HepG2 (cell line): ENCODE data around the gene ENO1. TPM values are rescaled to one million over a fixed set of nuclear protein-coding genes. Genes with fewer than 3 reads are reported as not detected.
A peak's percentile ranks its signal among the peaks of the same experiment; 100 is the strongest.

Experiments
- ATAC-seq: fragments of 200-7000 bp; cut with Tn5 transposase; 3 replicates; pipeline ENCODE4 v1.9.1; 2020; ENCODE audit warnings: mild to moderate bottlenecking, moderate library complexity
- BruUV-seq: library from RNA; stranded (reverse); fragments of 400-500 nt; replicated peaks from 2 replicates; lab custom pipeline; 2021; lab: Mats Ljungman, UMichigan
- CTCF ChIA-PET: fragments of 300-600 bp; formaldehyde crosslinking; extraction: SDS; loops from one replicate; lab custom pipeline; 2021; ENCODE audit warnings: low total read pairs, inconsistent platforms, low intra/inter-chr PET ratio; lab: Yijun Ruan, JAX
- POLR2A ChIA-PET: fragments of 350-600 bp; sonication (Branson Sonifier 250); formaldehyde crosslinking; loops from one replicate; lab custom pipeline; 2020; ENCODE audit warnings: antibody characterized with exemption, inconsistent platforms; lab: Yijun Ruan, JAX
- DNase-seq: peaks from one replicate; pipeline ENCODE4 v3.0.0-alpha.2; 2015; ENCODE audit warnings: low spot score
- FAIRE-seq: peaks from 3 replicates; lab custom pipeline; 2011; peaks lifted over from hg19 to GRCh38; lab: Jason Lieb, UNC
- H2AFZ ChIP-seq: one replicate; pipeline ENCODE4 v1.6.1; 2011; ENCODE audit warnings: low read length, inconsistent platforms
- H3K27ac ChIP-seq: fragments of 300-600 bp; 3 replicates; pipeline ENCODE4 v1.8.0; 2011; ENCODE audit warnings: mixed run types, mild to moderate bottlenecking, mixed read lengths, low read length, inconsistent platforms; ENCODE audit not compliant: insufficient read depth; ENCODE audit errors: extremely low read length
- H3K27me3 ChIP-seq, 2 experiments: fragments of 200-600 bp in 1 of 2; 2 replicates in 1 of 2; 3 replicates in 1 of 2; pipeline versions ENCODE4 v1.6.0 to v1.8.0; 2011; ENCODE audit warnings: low read length in 2 of 2, mild to moderate bottlenecking in 2 of 2, moderate library complexity in 2 of 2, inconsistent platforms in 1 of 2; ENCODE audit not compliant: insufficient read depth in 2 of 2, control insufficient read depth in 1 of 2
- H3K36me3 ChIP-seq, 2 experiments: fragments of 200-600 bp in 1 of 2; replicated peaks in 1 of 2; 2 replicates in 1 of 2; 3 replicates in 1 of 2; pipeline versions ENCODE4 v1.5.1 to v1.8.0; 2011; ENCODE audit warnings: low read length in 2 of 2, inconsistent platforms in 1 of 2; ENCODE audit not compliant: insufficient read depth in 2 of 2, control insufficient read depth in 1 of 2
- H3K4me1 ChIP-seq: 2 replicates; pipeline ENCODE4 v1.5.1; 2012; ENCODE audit warnings: low read length, inconsistent platforms; ENCODE audit not compliant: insufficient read depth
- H3K4me2 ChIP-seq: 2 replicates; pipeline ENCODE4 v1.6.0; 2011; ENCODE audit warnings: low read depth, low read length, inconsistent platforms
- H3K4me3 ChIP-seq, 3 experiments: fragments of 200-600 bp in 1 of 3; sonication (generic), shearing (Covaris generic) in 1 of 3; replicated peaks in 1 of 3; 2 replicates each; pipeline ENCODE4 v1.5.1; 2011 to 2016; ENCODE audit warnings: low read length in 3 of 3, inconsistent platforms in 2 of 3, low read depth in 2 of 3, mild to moderate bottlenecking in 2 of 3, control low read depth in 1 of 3, mixed read lengths in 1 of 3; ENCODE audit not compliant: insufficient read depth in 1 of 3
- H3K79me2 ChIP-seq: one replicate; pipeline ENCODE4 v1.6.1; 2011; ENCODE audit warnings: low read length, inconsistent platforms; ENCODE audit not compliant: insufficient read depth
- H3K9ac ChIP-seq: 2 replicates; pipeline ENCODE4 v1.6.0; 2011; ENCODE audit warnings: mild to moderate bottlenecking, low read depth, low read length, inconsistent platforms; ENCODE audit not compliant: insufficient read depth
- H3K9me3 ChIP-seq: 2 replicates; pipeline ENCODE4 v1.5.1; 2012; ENCODE audit warnings: mild to moderate bottlenecking, low read length
- H4K20me1 ChIP-seq: 2 replicates; pipeline ENCODE4 v1.6.0; 2011; ENCODE audit warnings: inconsistent platforms, mild to moderate bottlenecking, low read length, moderate library complexity; ENCODE audit not compliant: insufficient read depth
- BORCS8-MEF2B ChIP-seq: sonication (generic); formaldehyde crosslinking; IDR thresholded peaks from 2 replicates; pipeline ENCODE4 v1.8.0; 2022; ENCODE audit warnings: mild to moderate bottlenecking, missing genetic modification reagents
- GATAD2A ChIP-seq: IDR thresholded peaks from 2 replicates; pipeline ENCODE4 v1.6.1; 2016
- KMT2A ChIP-seq: sonication (generic); formaldehyde crosslinking; IDR thresholded peaks from 2 replicates; pipeline ENCODE4 v1.4.0; 2020; ENCODE audit warnings: missing genetic modification reagents
- MIXL1 ChIP-seq: IDR thresholded peaks from 2 replicates; pipeline ENCODE4 v1.6.1; 2016
- MZF1 ChIP-seq: sonication (generic); formaldehyde crosslinking; IDR thresholded peaks from 2 replicates; pipeline ENCODE4 v1.8.1; 2023; ENCODE audit warnings: mild to moderate bottlenecking, missing genetic modification reagents, borderline replicate concordance
- NCOA2 ChIP-seq: sonication (generic); formaldehyde crosslinking; IDR thresholded peaks from 2 replicates; pipeline ENCODE4 v1.8.0; 2022; ENCODE audit warnings: inconsistent platforms
- PRPF4 ChIP-seq: fragments of 200-400 bp; formaldehyde crosslinking; IDR thresholded peaks from 2 replicates; pipeline ENCODE4 v1.6.1; 2016; ENCODE audit warnings: low read length, low read depth; ENCODE audit not compliant: poor library complexity, severe bottlenecking
- RBAK ChIP-seq: sonication (generic); formaldehyde crosslinking; IDR thresholded peaks from 2 replicates; pipeline ENCODE4 v1.5.1; 2020; ENCODE audit warnings: mild to moderate bottlenecking, missing genetic modification reagents
- SAP130 ChIP-seq: IDR thresholded peaks from 2 replicates; pipeline ENCODE4 v1.6.1; 2016; ENCODE audit warnings: low read depth
- TEAD3 ChIP-seq: optimal IDR thresholded peaks from 2 replicates; pipeline ENCODE3; 2016; ENCODE audit warnings: borderline replicate concordance
- ZFP37 ChIP-seq: sonication (generic); formaldehyde crosslinking; IDR thresholded peaks from 2 replicates; pipeline ENCODE4 v1.4.0; 2020; ENCODE audit warnings: missing genetic modification reagents, borderline replicate concordance
- ZNF335 ChIP-seq: sonication (generic); formaldehyde crosslinking; IDR thresholded peaks from 2 replicates; pipeline ENCODE4 v1.4.0; 2020; ENCODE audit warnings: missing genetic modification reagents
- ZNF678 ChIP-seq: sonication (generic); formaldehyde crosslinking; IDR thresholded peaks from 2 replicates; pipeline ENCODE4 v1.4.0; 2020; ENCODE audit warnings: mild to moderate bottlenecking, missing genetic modification reagents
- ZNF772 ChIP-seq: sonication (generic); formaldehyde crosslinking; IDR thresholded peaks from 2 replicates; pipeline ENCODE4 v1.5.0; 2020; ENCODE audit warnings: mild to moderate bottlenecking, missing genetic modification reagents
- ZNF792 ChIP-seq: IDR thresholded peaks from 2 replicates; pipeline ENCODE4 v1.6.1; 2016
- WGBS: methylation state at CpG from one replicate; pipeline ENCODE4 v1.1.6; 2017; ENCODE audit warnings: low lambda C conversion rate; 5-methylcytosine and 5-hydroxymethylcytosine counted together
- in situ Hi-C: cut with HindIII; loops from 2 replicates; pipeline ENCODE4 v1.10.0; 2017; ENCODE audit warnings: low pct_unique_long_range_greater_than_20kb; ENCODE audit not compliant: extremely low pct_ligation_motif_present
- intact Hi-C: fragments of 100-400 bp; cut with micrococcal nuclease; formaldehyde crosslinking; loops from one replicate; pipeline ENCODE4 v1.10.0; 2022; ENCODE audit not compliant: unreplicated experiment
- polyA plus RNA-seq, 8 experiments: library from polyadenylated mRNA; depleted of rRNA in 3 of 8; stranded (reverse) in 7 of 8; unstranded in 1 of 8; fragments of >200 nt; fragmentation: Illumina TruSeq in 4 of 8; extraction: Trizol in 4 of 8; gene quantifications; 2 replicates each; pipeline versions ENCODE4 v1.2.1 to v1.2.3, GENCODE V29; 2011 to 2016; ENCODE audit warnings: low read depth in 4 of 8, missing spikeins in 1 of 8, mixed read lengths in 1 of 8; ENCODE audit not compliant: insufficient read depth in 1 of 8
- total RNA-seq, 5 experiments: library from RNA; depleted of rRNA; stranded (reverse); fragments of >200 nt; fragmentation: Illumina TruSeq; extraction: Trizol; gene quantifications; 2 replicates each; pipeline ENCODE4 v1.2.3, GENCODE V29; 2016; ENCODE audit warnings: low read depth in 1 of 5
- TF ChIP-seq, protein P1 (sequence below): IDR thresholded peaks from 2 replicates; pipeline ENCODE4 v1.4.0; 2020; ENCODE audit warnings: mild to moderate bottlenecking, missing genetic modification reagents
- TF ChIP-seq, protein P2 (sequence below): sonication (generic); IDR thresholded peaks from 2 replicates; pipeline ENCODE4 v1.6.1; 2016; ENCODE audit warnings: low read depth, borderline replicate concordance
- TF ChIP-seq, protein P3 (sequence below): sonication (generic); formaldehyde crosslinking; IDR thresholded peaks from 2 replicates; pipeline ENCODE4 v1.8.0; 2022; ENCODE audit warnings: mild to moderate bottlenecking, missing genetic modification reagents; ENCODE audit not compliant: insufficient replicate concordance

ENO1 gene
- total and polyA plus RNA-seq, 2 of the 13 experiments (the other 11 are each of a cell fraction or from before 2014, with no cell fraction given) = 1,559 to 3,103 TPM

DNA sequence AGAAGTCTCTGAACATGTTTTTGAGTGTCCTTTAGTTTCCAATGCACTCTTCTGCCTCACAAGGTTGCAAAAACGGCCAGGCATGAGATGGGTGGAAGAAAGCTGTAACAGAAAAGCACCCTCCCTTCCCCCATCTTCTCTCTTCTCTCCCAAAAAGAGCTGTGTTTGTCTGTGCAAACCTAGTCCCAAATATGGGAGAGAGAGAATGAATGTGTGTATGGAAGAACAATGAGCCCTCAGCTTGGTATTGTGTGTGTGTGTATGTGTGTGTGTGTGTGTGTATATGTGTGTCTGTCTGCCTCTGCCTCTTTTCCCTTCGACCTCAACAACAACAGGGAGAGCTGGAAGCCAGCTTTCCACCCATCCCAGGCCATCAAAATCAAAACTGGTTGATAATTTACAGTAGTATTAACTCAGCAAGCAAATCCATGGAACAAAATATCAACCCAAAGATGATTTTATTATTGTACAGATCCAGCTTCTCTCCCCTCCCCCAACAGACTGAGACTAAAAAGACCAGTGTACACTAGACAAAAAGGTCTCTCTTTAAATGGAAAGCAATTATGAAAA, 62.8 kb downstream of the ENO1 start (continued):
- TF ChIP-seq, protein P1, sequence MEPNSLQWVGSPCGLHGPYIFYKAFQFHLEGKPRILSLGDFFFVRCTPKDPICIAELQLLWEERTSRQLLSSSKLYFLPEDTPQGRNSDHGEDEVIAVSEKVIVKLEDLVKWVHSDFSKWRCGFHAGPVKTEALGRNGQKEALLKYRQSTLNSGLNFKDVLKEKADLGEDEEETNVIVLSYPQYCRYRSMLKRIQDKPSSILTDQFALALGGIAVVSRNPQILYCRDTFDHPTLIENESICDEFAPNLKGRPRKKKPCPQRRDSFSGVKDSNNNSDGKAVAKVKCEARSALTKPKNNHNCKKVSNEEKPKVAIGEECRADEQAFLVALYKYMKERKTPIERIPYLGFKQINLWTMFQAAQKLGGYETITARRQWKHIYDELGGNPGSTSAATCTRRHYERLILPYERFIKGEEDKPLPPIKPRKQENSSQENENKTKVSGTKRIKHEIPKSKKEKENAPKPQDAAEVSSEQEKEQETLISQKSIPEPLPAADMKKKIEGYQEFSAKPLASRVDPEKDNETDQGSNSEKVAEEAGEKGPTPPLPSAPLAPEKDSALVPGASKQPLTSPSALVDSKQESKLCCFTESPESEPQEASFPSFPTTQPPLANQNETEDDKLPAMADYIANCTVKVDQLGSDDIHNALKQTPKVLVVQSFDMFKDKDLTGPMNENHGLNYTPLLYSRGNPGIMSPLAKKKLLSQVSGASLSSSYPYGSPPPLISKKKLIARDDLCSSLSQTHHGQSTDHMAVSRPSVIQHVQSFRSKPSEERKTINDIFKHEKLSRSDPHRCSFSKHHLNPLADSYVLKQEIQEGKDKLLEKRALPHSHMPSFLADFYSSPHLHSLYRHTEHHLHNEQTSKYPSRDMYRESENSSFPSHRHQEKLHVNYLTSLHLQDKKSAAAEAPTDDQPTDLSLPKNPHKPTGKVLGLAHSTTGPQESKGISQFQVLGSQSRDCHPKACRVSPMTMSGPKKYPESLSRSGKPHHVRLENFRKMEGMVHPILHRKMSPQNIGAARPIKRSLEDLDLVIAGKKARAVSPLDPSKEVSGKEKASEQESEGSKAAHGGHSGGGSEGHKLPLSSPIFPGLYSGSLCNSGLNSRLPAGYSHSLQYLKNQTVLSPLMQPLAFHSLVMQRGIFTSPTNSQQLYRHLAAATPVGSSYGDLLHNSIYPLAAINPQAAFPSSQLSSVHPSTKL (CRISPR knock-in tag) = no peak
- TF ChIP-seq RBAK (CRISPR knock-in tag) (no peak), ZNF678 (CRISPR knock-in tag) (no peak), ZNF335 (CRISPR knock-in tag) (no peak)

DNA sequence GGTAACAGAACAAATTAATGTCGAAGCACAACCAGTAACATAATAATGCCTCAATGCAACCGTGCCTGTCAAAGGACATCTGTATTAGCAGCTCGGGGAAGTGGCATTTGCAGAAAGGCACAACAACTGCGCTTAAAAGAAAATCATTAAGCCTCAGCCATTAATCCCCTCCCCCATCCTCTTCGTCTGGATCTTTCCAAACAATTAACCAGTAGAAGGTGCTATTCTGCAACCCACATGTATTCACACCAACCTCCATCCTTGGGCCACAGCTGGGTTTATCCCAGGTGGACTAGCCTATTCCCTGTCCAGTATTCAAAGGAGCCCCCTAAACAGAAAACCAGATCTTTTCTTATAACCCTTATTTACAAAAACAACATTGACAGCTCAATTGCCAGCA, 63.6 kb downstream of the ENO1 start:
- peak overlapping the region; percentile 20; the same call in 1 of the 2 replicates for H3K9ac ChIP-seq
- H3K27me3 ChIP-seq = no peaks in the 10 kb centered on the region; a peak in 1 of 5 replicates
- H3K79me2 ChIP-seq = peaks cover 76% of the 10 kb centered on the region
- H3K36me3 ChIP-seq = no peaks in the 10 kb centered on the region
- no peak overlapping the region for H2AFZ ChIP-seq
- H3K9me3 ChIP-seq = no peaks in the 10 kb centered on the region
- WGBS = 61% methylated on average over 5 of the region's 5 CpGs
- H3K4me3 ChIP-seq = peak overlapping the region; percentile 86 to 95 (median 91); a peak in 5 of 6 replicates
- H3K27ac ChIP-seq = no peak overlapping the region
- no peak for DNase-seq
- no peak for FAIRE-seq
- in situ Hi-C loops (no loop called here), intact Hi-C loops (loop anchor here (5.0 kb wide), 2 partner anchors 42 to 73 kb away; no protein-coding TSS in a partner anchor)
- BruUV-seq = no TSS peak
- H3K4me2 ChIP-seq = peak overlapping the region; percentile 84
- ChIA-PET CTCF (interaction anchor here (1.0 kb wide), 1 partner anchor 34 kb away, joined by 4 read pairs; no protein-coding TSS in a partner anchor), POLR2A (interaction anchor here (1.3 to 3.5 kb wide), 5 partner anchors 34 to 75 kb away, joined by 3 to 18 read pairs (median 4); partner anchors contain the start of gene ENO1)
- H3K4me1 ChIP-seq = peaks cover 64% of the 10 kb centered on the region
- no peak for ATAC-seq
- peaks cover 39% of the 10 kb centered on the region for H4K20me1 ChIP-seq
- TF ChIP-seq ZFP37 (CRISPR knock-in tag) (0 out of 2 replicates have a peak, but pooled peaks have one; percentile 34), KMT2A (CRISPR knock-in tag) (peak; percentile 52; the same call in 1 of the 2 replicates), ZNF772 (CRISPR knock-in tag) (0 out of 2 replicates have a peak, but pooled peaks have one; percentile 25), NCOA2 (0 out of 2 replicates have a peak, but pooled peaks have one; percentile 13), SAP130 (CRISPR knock-in tag) (peak; percentile 52), MZF1 (no peak), ZNF792 (CRISPR knock-in tag) (0 out of 2 replicates have a peak, but pooled peaks have one; percentile 21), PRPF4 (peak; percentile 30), MIXL1 (0 out of 2 replicates have a peak, but pooled peaks have one; percentile 42), TEAD3 (CRISPR knock-in tag) (no peak), BORCS8-MEF2B (no peak), GATAD2A (CRISPR knock-in tag) (peak; percentile 33; the same call in 1 of the 2 replicates)
- TF ChIP-seq, protein P2, sequence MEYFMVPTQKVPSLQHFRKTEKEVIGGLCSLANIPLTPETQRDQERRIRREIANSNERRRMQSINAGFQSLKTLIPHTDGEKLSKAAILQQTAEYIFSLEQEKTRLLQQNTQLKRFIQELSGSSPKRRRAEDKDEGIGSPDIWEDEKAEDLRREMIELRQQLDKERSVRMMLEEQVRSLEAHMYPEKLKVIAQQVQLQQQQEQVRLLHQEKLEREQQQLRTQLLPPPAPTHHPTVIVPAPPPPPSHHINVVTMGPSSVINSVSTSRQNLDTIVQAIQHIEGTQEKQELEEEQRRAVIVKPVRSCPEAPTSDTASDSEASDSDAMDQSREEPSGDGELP = peak; percentile 32; the same call in 1 of the 2 replicates
- TF ChIP-seq, protein P3, sequence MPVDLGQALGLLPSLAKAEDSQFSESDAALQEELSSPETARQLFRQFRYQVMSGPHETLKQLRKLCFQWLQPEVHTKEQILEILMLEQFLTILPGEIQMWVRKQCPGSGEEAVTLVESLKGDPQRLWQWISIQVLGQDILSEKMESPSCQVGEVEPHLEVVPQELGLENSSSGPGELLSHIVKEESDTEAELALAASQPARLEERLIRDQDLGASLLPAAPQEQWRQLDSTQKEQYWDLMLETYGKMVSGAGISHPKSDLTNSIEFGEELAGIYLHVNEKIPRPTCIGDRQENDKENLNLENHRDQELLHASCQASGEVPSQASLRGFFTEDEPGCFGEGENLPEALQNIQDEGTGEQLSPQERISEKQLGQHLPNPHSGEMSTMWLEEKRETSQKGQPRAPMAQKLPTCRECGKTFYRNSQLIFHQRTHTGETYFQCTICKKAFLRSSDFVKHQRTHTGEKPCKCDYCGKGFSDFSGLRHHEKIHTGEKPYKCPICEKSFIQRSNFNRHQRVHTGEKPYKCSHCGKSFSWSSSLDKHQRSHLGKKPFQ (CRISPR knock-in tag) = peak; percentile 96
